H9 (cell line): ENCODE results near the gene USP7. TPM values are rescaled to one million over a fixed set of nuclear protein-coding genes. Genes with fewer than 3 reads are reported as not detected.

Experiments used
- DNase-seq: peaks from one replicate; pipeline ENCODE4 v3.0.0-alpha.2; 2017
- H2AFZ ChIP-seq: one replicate; pipeline ENCODE4 v1.6.1; 2013; ENCODE audit warnings: mild to moderate bottlenecking, low read length, control low read depth, moderate library complexity
- H2AK5ac ChIP-seq: 2 replicates; pipeline ENCODE4 v1.6.1; 2013; ENCODE audit warnings: low read length, control low read depth, mixed read lengths; ENCODE audit not compliant: insufficient read length
- H2BK120ac ChIP-seq: one replicate; pipeline ENCODE4 v1.6.1; 2013; ENCODE audit warnings: low read depth, mild to moderate bottlenecking, low read length, control low read depth, inconsistent platforms; ENCODE audit not compliant: poor library complexity, severe bottlenecking
- H2BK12ac ChIP-seq: 2 replicates; pipeline ENCODE4 v1.6.1; 2013; ENCODE audit warnings: low read length, control low read depth, mixed read lengths, low read depth; ENCODE audit not compliant: insufficient read length
- H2BK15ac ChIP-seq: 2 replicates; pipeline ENCODE4 v1.6.1; 2013; ENCODE audit warnings: low read depth, low read length, control low read depth
- H2BK20ac ChIP-seq: one replicate; pipeline ENCODE4 v1.6.1; 2013; ENCODE audit warnings: low read depth, mild to moderate bottlenecking, low read length, control low read depth, inconsistent platforms; ENCODE audit not compliant: poor library complexity, severe bottlenecking
- H2BK5ac ChIP-seq: 2 replicates; pipeline ENCODE4 v1.6.1; 2013; ENCODE audit warnings: low read length, control low read depth, mixed read lengths; ENCODE audit not compliant: insufficient read length
- H3K14ac ChIP-seq: 2 replicates; pipeline ENCODE4 v1.6.1; 2013; ENCODE audit warnings: low read length, control low read depth; ENCODE audit not compliant: insufficient read depth
- H3K18ac ChIP-seq: 2 replicates; pipeline ENCODE4 v1.6.1; 2013; ENCODE audit warnings: low read depth, mild to moderate bottlenecking, mixed read lengths, low read length, control low read depth; ENCODE audit not compliant: insufficient read length
- H3K23ac ChIP-seq: 2 replicates; pipeline ENCODE4 v1.6.1; 2013; ENCODE audit warnings: low read length, control low read depth, mixed read lengths, low read depth; ENCODE audit not compliant: insufficient read length
- H3K23me2 ChIP-seq: 2 replicates; pipeline ENCODE4 v1.6.1; 2013; ENCODE audit warnings: low read depth, mild to moderate bottlenecking, mixed read lengths, low read length, control low read depth; ENCODE audit not compliant: insufficient read length, poor library complexity, severe bottlenecking
- H3K27ac ChIP-seq: 2 replicates; pipeline ENCODE4 v1.5.1; 2013; ENCODE audit warnings: low read length, control low read depth, mixed read lengths, low read depth; ENCODE audit not compliant: insufficient read length
- H3K27me3 ChIP-seq: 2 replicates; pipeline ENCODE4 v1.6.1; 2013; ENCODE audit warnings: low read length, control low read depth, inconsistent platforms; ENCODE audit not compliant: insufficient read depth
- H3K4ac ChIP-seq: 2 replicates; pipeline ENCODE4 v1.6.1; 2013; ENCODE audit warnings: low read depth, mild to moderate bottlenecking, control low read depth, inconsistent platforms, low read length, moderate library complexity
- H3K4me1 ChIP-seq: 2 replicates; pipeline ENCODE4 v1.6.1; 2013; ENCODE audit warnings: low read length, control low read depth, inconsistent platforms; ENCODE audit not compliant: insufficient read depth
- H3K4me2 ChIP-seq: 2 replicates; pipeline ENCODE4 v1.6.1; 2013; ENCODE audit warnings: low read length, control low read depth, mixed read lengths; ENCODE audit not compliant: insufficient read length, insufficient read depth
- H3K56ac ChIP-seq: 2 replicates; pipeline ENCODE4 v1.6.1; 2013; ENCODE audit warnings: low read depth, mild to moderate bottlenecking, mixed read lengths, low read length, control low read depth; ENCODE audit not compliant: insufficient read length
- H3K79me1 ChIP-seq: 2 replicates; pipeline ENCODE4 v1.6.1; 2013; ENCODE audit warnings: low read depth, mild to moderate bottlenecking, moderate library complexity, low read length, control low read depth, inconsistent platforms; ENCODE audit not compliant: insufficient read depth, poor library complexity, severe bottlenecking
- H3K79me2 ChIP-seq: 2 replicates; pipeline ENCODE4 v1.6.1; 2013; ENCODE audit warnings: low read length, control low read depth, inconsistent platforms; ENCODE audit not compliant: insufficient read depth
- H3K9ac ChIP-seq: 2 replicates; pipeline ENCODE4 v1.6.1; 2013; ENCODE audit warnings: low read length, control low read depth, mixed read lengths; ENCODE audit not compliant: insufficient read length; ENCODE audit errors: extremely low read depth
- H3K9me3 ChIP-seq: one replicate; pipeline ENCODE4 v1.6.1; 2013; ENCODE audit warnings: low read depth, low read length, inconsistent platforms; ENCODE audit not compliant: control insufficient read depth
- H3T11ph ChIP-seq: one replicate; pipeline ENCODE4 v1.6.1; 2013; ENCODE audit warnings: mild to moderate bottlenecking, low read length, control low read depth, inconsistent platforms
- H4K20me1 ChIP-seq: one replicate; pipeline ENCODE4 v1.6.1; 2013; ENCODE audit not compliant: control insufficient read depth, insufficient read length, insufficient read depth
- H4K5ac ChIP-seq: 2 replicates; pipeline ENCODE4 v1.6.1; 2013; ENCODE audit warnings: low read depth, mild to moderate bottlenecking, mixed read lengths, low read length, control low read depth; ENCODE audit not compliant: insufficient read length
- H4K8ac ChIP-seq: replicated peaks from 2 replicates; pipeline ENCODE4 v1.6.1; 2013; ENCODE audit warnings: low read length, control low read depth, mixed read lengths, low read depth; ENCODE audit not compliant: insufficient read length
- H4K91ac ChIP-seq: 2 replicates; pipeline ENCODE4 v1.6.1; 2013; ENCODE audit warnings: low read depth, mild to moderate bottlenecking, moderate library complexity, mixed read lengths, low read length, control low read depth; ENCODE audit not compliant: insufficient read length
- H3K27ac Mint-ChIP-seq, 3 experiments: 2 replicates in 2 of 3; 3 replicates in 1 of 3; pipeline ENCODE4 v1.8.0; 2020 to 2021; ENCODE audit warnings: mixed read lengths in 3 of 3, mild to moderate bottlenecking in 1 of 3, moderate library complexity in 1 of 3
- H3K27me3 Mint-ChIP-seq: 2 replicates; pipeline ENCODE4 v1.8.0; 2021; ENCODE audit warnings: low read depth, mild to moderate bottlenecking, moderate library complexity, mixed read lengths
- H3K36me3 Mint-ChIP-seq, 3 experiments: 2 replicates in 2 of 3; 3 replicates in 1 of 3; pipeline ENCODE4 v1.8.0; 2020 to 2021; ENCODE audit warnings: low read depth in 3 of 3, mixed read lengths in 3 of 3; ENCODE audit not compliant: insufficient read depth in 1 of 3
- H3K4me1 Mint-ChIP-seq, 2 experiments: 2 replicates each; pipeline ENCODE4 v1.8.0; 2020; ENCODE audit warnings: mixed read lengths in 2 of 2
- H3K4me3 Mint-ChIP-seq, 2 experiments: 2 replicates in 1 of 2; 3 replicates in 1 of 2; pipeline ENCODE4 v1.8.0; 2020 to 2021; ENCODE audit warnings: mild to moderate bottlenecking in 2 of 2, mixed read lengths in 2 of 2, moderate library complexity in 1 of 2
- H3K9me3 Mint-ChIP-seq, 2 experiments: 2 replicates in 1 of 2; 3 replicates in 1 of 2; pipeline ENCODE4 v1.8.0; 2020; ENCODE audit warnings: mild to moderate bottlenecking in 2 of 2, mixed read lengths in 2 of 2, moderate library complexity in 1 of 2
- CTCF ChIP-seq: fragments of 200-600 bp; sonication (generic); conservative IDR thresholded peaks from 3 replicates; pipeline ENCODE4 v1.8.0; 2021; ENCODE audit warnings: antibody characterized with exemption, mild to moderate bottlenecking
- WGBS: extraction: QIAGEN DNeasy Blood & Tissue Kit; methylation state at CpG from one replicate; pipeline ENCODE4 v1.1.7; 2013; ENCODE audit warnings: missing lambda C conversion rate, low lambda C conversion rate, mixed read lengths; ENCODE audit not compliant: insufficient read length; ENCODE audit errors: extremely low coverage; 5-methylcytosine and 5-hydroxymethylcytosine counted together
- total RNA-seq: library from RNA; stranded (reverse); gene quantifications from 2 replicates; pipeline ENCODE4 v1.2.1, GENCODE V29; 2021

USP7 gene
- total RNA-seq, 1 experiment from 2014 or later, result 192 TPM

GRCh38 chr16:8972843-8973586, 9.3 kb upstream of the USP7 start:
- H3K9me3 ChIP-seq, result no peaks in the 10 kb centered on the region
- no peak overlapping the region for H2BK20ac ChIP-seq
- H3K4ac ChIP-seq, result no peak overlapping the region
- no peak for DNase-seq
- no peak overlapping the region for H3T11ph ChIP-seq
- H4K20me1 ChIP-seq, result no peaks in the 10 kb centered on the region
- no peak for TF ChIP-seq CTCF
- H3K36me3 Mint-ChIP-seq, result no peaks in the 10 kb centered on the region; a peak in 2 of 7 replicates
- no peak overlapping the region for H3K14ac ChIP-seq
- H2AFZ ChIP-seq, result no peak overlapping the region
- H3K79me2 ChIP-seq, result no peaks in the 10 kb centered on the region
- no CpG with 5 or more reads among the region's 7 CpGs for WGBS
- no peak overlapping the region for H3K56ac ChIP-seq
- no peak overlapping the region for H2BK15ac ChIP-seq
- no peak overlapping the region for H3K4me3 Mint-ChIP-seq
- H3K9ac ChIP-seq, result no peak overlapping the region
- H3K9me3 Mint-ChIP-seq, result peaks cover 8% of the 10 kb centered on the region in 2 experiments; a peak in 4 of 5 replicates
- no peak overlapping the region for H4K8ac ChIP-seq
- peaks cover 5% of the 10 kb centered on the region in 2 experiments; a peak in 2 of 4 replicates for H3K4me1 Mint-ChIP-seq
- no peak overlapping the region for H2BK5ac ChIP-seq
- H4K91ac ChIP-seq, result no peak overlapping the region
- H4K5ac ChIP-seq, result no peak overlapping the region
- H3K27me3 Mint-ChIP-seq, result peaks cover 15% of the 10 kb centered on the region
- H3K79me1 ChIP-seq, result no peaks in the 10 kb centered on the region
- H3K27ac ChIP-seq, result no peak overlapping the region
- no peaks in the 10 kb centered on the region for H3K27me3 ChIP-seq
- H3K27ac Mint-ChIP-seq, result no peak overlapping the region
- H3K23me2 ChIP-seq, result no peaks in the 10 kb centered on the region
- H3K23ac ChIP-seq, result no peak overlapping the region
- no peak overlapping the region for H3K18ac ChIP-seq
- no peaks in the 10 kb centered on the region for H3K4me1 ChIP-seq
- H2BK12ac ChIP-seq, result no peak overlapping the region
- H2AK5ac ChIP-seq, result no peak overlapping the region
- no peak overlapping the region for H3K4me2 ChIP-seq
- no peak overlapping the region for H2BK120ac ChIP-seq
